ENCODE measurements around the gene ENPP5. TPM values are rescaled to one million over a fixed set of nuclear protein-coding genes. Genes with fewer than 3 reads are reported as not detected.

ENPP5 gene
- total RNA-seq, 2 donors from 2014 or later, result 2.7 to 9.4 TPM

DNA sequence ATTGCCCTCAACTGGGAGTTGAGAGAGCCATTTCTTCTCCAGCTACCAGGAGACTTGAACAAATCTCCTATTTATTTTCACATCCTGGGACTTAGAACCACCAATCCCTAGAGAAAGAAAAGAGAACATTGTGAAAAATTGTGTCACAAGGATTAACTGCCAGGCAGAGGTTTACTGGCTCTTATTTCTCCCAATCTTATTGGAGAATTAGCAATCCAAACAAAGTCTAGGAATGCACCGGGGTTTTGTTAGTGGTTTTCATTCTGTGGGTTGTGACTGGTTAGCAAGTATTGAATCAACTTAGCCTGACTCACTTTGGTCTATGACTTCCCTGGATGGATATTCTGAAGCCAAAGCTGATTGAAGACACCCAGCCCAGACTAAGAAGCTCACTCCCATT lies 21.2 kb upstream of the ENPP5 start:
- peak; percentile 65 for ATAC-seq (ENCODE audit: insufficient number of reproducible peaks, low FRiP score, low read depth)
- H3K27ac ChIP-seq, result peak overlapping the region; percentile 69 to 71

DNA sequence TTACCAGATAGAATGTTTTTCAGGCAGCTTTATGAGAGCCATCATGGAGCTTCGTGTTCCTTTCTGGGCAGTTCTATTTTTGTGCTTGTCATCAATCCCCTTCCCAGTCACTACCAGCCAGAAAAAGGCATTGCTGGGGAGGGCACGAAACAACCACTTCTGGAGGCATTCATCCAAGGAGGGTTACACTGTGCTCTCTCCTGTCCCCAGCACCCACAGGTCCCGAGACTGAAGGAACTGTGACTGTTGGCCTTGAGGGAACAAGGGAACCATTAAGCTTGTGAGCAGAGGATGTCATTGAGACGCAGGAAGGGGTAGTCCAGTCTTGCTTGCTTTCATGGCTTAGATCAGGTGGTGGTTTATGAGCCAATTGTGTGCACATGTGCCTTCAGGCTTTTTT lies 20.1 kb upstream of the ENPP5 start:
- no peaks in the 10 kb centered on the region for H3K9me3 ChIP-seq
- no peak for ATAC-seq (ENCODE audit: insufficient number of reproducible peaks, low FRiP score, low read depth)
- DNase-seq (ENCODE audit: low spot score), result no peak

More for the DNA sequence above, 21.2 kb upstream of the ENPP5 start:
- no peaks in the 10 kb centered on the region for H3K36me3 ChIP-seq
- H3K4me1 ChIP-seq (ENCODE audit: control insufficient read depth in 1 of 2, low read depth in 2 of 2), result peaks cover 18 to 37% of the 10 kb centered on the region in 2 donors
- DNase-seq (ENCODE audit: low spot score), result no peak
- H3K9me3 ChIP-seq, result no peaks in the 10 kb centered on the region
- H3K27me3 ChIP-seq (replicated peaks; ENCODE audit: insufficient read depth), result no peaks in the 10 kb centered on the region
- TF ChIP-seq, protein P1, sequence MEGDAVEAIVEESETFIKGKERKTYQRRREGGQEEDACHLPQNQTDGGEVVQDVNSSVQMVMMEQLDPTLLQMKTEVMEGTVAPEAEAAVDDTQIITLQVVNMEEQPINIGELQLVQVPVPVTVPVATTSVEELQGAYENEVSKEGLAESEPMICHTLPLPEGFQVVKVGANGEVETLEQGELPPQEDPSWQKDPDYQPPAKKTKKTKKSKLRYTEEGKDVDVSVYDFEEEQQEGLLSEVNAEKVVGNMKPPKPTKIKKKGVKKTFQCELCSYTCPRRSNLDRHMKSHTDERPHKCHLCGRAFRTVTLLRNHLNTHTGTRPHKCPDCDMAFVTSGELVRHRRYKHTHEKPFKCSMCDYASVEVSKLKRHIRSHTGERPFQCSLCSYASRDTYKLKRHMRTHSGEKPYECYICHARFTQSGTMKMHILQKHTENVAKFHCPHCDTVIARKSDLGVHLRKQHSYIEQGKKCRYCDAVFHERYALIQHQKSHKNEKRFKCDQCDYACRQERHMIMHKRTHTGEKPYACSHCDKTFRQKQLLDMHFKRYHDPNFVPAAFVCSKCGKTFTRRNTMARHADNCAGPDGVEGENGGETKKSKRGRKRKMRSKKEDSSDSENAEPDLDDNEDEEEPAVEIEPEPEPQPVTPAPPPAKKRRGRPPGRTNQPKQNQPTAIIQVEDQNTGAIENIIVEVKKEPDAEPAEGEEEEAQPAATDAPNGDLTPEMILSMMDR (IDR thresholded peaks at IDR 0.05), result no peak
- H3K4me3 ChIP-seq, result no peak overlapping the region

DNA sequence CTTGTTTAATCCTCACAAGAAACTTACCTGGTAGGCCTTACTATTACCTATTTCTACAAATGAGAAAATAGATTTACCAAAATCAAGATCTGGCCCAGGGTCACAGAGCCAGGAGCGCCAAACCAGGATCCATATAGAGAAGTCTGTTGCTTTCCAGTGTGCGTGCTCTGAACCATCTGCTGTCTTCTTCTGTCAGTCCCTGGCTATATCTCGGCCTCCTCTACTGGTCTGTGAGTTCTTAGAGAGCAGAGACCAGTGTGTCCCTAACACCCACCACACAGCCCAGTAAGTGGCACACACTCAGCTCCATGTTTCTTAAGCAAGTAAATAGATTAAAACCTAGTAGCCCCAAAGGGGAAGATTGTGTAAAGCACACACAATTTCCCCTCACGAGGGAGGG lies 18.9 kb upstream of the ENPP5 start:
- Histone ChIP-seq H3K4me3 (no peak overlapping the region), H3K9me3 (no peaks in the 10 kb centered on the region), H3K4me1 (ENCODE audit: control insufficient read depth in 1 of 2, low read depth in 2 of 2) (peaks cover 21 to 57% of the 10 kb centered on the region in 2 donors), H3K36me3 (no peaks in the 10 kb centered on the region), H3K27me3 (replicated peaks; ENCODE audit: insufficient read depth) (no peaks in the 10 kb centered on the region), H3K27ac (peak overlapping the region in 1 of 2 donors; percentile 69)
- TF ChIP-seq, protein P1 (IDR thresholded peaks at IDR 0.05), result no peak
- ATAC-seq (ENCODE audit: insufficient number of reproducible peaks, low FRiP score, low read depth) (no peak), DNase-seq (ENCODE audit: low spot score) (no peak)

More for the DNA sequence above, 20.1 kb upstream of the ENPP5 start:
- Histone ChIP-seq H3K4me1 (ENCODE audit: control insufficient read depth in 1 of 2, low read depth in 2 of 2) (peaks cover 21 to 48% of the 10 kb centered on the region in 2 donors), H3K27me3 (replicated peaks; ENCODE audit: insufficient read depth) (no peaks in the 10 kb centered on the region), H3K36me3 (no peaks in the 10 kb centered on the region), H3K4me3 (no peak overlapping the region), H3K27ac (peak overlapping the region; percentile 69 to 71)
- TF ChIP-seq, protein P1 (IDR thresholded peaks at IDR 0.05), result no peak

DNA sequence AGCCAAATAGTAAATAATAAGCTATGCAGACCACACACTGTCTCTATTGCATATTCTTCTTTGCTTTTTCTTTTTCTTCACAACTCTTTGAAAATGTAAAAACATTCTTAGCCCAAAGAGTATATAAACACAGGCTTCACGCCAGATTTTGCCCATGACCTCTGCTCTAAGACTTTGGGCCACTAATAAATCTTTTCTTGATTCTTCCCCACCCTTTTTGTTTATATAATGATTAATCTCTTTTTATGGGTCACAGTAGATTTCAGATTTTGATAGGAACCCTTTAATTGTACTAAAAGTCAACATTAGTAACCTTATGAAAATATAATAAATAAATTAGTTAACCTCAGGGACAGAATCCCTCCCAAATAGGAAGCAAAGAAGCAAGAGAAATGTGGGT lies 15.8 kb upstream of the ENPP5 start:
- DNase-seq (ENCODE audit: low spot score) (no peak), ATAC-seq (ENCODE audit: insufficient number of reproducible peaks, low FRiP score, low read depth) (no peak)
- TF ChIP-seq, protein P1 (IDR thresholded peaks at IDR 0.05), result no peak
- Histone ChIP-seq H3K4me3 (no peak overlapping the region), H3K36me3 (no peaks in the 10 kb centered on the region), H3K9me3 (no peaks in the 10 kb centered on the region), H3K27ac (no peak overlapping the region), H3K4me1 (ENCODE audit: control insufficient read depth in 1 of 2, low read depth in 2 of 2) (peaks cover 11 to 52% of the 10 kb centered on the region in 2 donors), H3K27me3 (replicated peaks; ENCODE audit: insufficient read depth) (no peaks in the 10 kb centered on the region)

DNA sequence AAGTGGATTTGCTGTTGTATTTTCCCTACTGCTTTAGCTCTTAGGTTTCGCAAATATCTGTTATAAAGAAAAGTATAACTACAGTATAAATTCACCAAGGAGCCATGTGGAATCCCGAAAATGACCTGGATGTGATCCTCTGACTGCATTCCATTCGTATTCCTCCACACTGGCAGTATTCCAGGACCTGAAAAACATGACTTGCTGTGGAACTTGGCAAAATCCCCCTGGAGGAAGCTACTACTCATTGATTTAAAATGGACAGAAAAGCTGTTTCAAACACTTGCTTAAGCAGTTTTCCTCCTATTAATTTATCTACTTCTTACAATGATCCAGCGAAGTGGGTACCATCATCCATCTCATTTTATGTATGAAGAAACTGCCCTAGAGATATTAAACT lies 13.3 kb upstream of the ENPP5 start:
- H3K27me3 ChIP-seq (replicated peaks; ENCODE audit: insufficient read depth), result no peaks in the 10 kb centered on the region
- ATAC-seq (ENCODE audit: insufficient number of reproducible peaks, low FRiP score, low read depth), result no peak
- DNase-seq (ENCODE audit: low spot score), result peak; percentile 21

More for the DNA sequence above, 13.3 kb upstream of the ENPP5 start:
- Histone ChIP-seq H3K4me1 (ENCODE audit: control insufficient read depth in 1 of 2, low read depth in 2 of 2) (peaks cover 3 to 35% of the 10 kb centered on the region in 2 donors), H3K4me3 (no peak overlapping the region), H3K36me3 (no peaks in the 10 kb centered on the region), H3K27ac (no peak overlapping the region), H3K9me3 (no peaks in the 10 kb centered on the region)
- TF ChIP-seq, protein P1 (IDR thresholded peaks at IDR 0.05), result no peak

Data from thoracic aorta (tissue), 2 donors.